Ishikawa (cell line): Measurements from ENCODE around the gene ZNF644.

Experiments
- EGR1 ChIP-seq: IDR thresholded peaks from 2 replicates; pipeline ENCODE4 v1.6.1; 2012
- EP300 ChIP-seq: IDR thresholded peaks from 2 replicates; pipeline ENCODE4 v1.6.1; 2012; ENCODE audit warnings: borderline replicate concordance
- FOXM1 ChIP-seq: IDR thresholded peaks from 2 replicates; pipeline ENCODE4 v1.6.1; 2012; ENCODE audit warnings: low read depth, borderline replicate concordance
- MAX ChIP-seq: IDR thresholded peaks from 2 replicates; pipeline ENCODE4 v1.6.1; 2012
- RAD21 ChIP-seq: IDR thresholded peaks from 2 replicates; pipeline ENCODE4 v1.6.1; 2012; ENCODE audit warnings: low read depth
- TEAD4 ChIP-seq: IDR thresholded peaks from 2 replicates; pipeline ENCODE4 v1.6.1; 2012
- YY1 ChIP-seq: IDR thresholded peaks from 2 replicates; pipeline ENCODE4 v1.6.1; 2012; ENCODE audit warnings: low read depth
- ZBTB7A ChIP-seq: IDR thresholded peaks from 2 replicates; pipeline ENCODE4 v1.6.1; 2012; ENCODE audit warnings: low read depth
- TF ChIP-seq, protein P1 (sequence below): IDR thresholded peaks from 2 replicates; pipeline ENCODE4 v1.6.1; 2012; ENCODE audit warnings: low read depth, mild to moderate bottlenecking

GRCh38 chr1:90977522-90977921, 44.3 kb downstream of the ZNF644 start:
- TF ChIP-seq MAX, result no peak
- no peak for TF ChIP-seq YY1
- TF ChIP-seq ZBTB7A, result no peak
- no peak for TF ChIP-seq EGR1
- no peak for TF ChIP-seq TEAD4
- TF ChIP-seq EP300, result no peak
- TF ChIP-seq RAD21, result no peak
- no peak for TF ChIP-seq FOXM1
- TF ChIP-seq, protein P1, sequence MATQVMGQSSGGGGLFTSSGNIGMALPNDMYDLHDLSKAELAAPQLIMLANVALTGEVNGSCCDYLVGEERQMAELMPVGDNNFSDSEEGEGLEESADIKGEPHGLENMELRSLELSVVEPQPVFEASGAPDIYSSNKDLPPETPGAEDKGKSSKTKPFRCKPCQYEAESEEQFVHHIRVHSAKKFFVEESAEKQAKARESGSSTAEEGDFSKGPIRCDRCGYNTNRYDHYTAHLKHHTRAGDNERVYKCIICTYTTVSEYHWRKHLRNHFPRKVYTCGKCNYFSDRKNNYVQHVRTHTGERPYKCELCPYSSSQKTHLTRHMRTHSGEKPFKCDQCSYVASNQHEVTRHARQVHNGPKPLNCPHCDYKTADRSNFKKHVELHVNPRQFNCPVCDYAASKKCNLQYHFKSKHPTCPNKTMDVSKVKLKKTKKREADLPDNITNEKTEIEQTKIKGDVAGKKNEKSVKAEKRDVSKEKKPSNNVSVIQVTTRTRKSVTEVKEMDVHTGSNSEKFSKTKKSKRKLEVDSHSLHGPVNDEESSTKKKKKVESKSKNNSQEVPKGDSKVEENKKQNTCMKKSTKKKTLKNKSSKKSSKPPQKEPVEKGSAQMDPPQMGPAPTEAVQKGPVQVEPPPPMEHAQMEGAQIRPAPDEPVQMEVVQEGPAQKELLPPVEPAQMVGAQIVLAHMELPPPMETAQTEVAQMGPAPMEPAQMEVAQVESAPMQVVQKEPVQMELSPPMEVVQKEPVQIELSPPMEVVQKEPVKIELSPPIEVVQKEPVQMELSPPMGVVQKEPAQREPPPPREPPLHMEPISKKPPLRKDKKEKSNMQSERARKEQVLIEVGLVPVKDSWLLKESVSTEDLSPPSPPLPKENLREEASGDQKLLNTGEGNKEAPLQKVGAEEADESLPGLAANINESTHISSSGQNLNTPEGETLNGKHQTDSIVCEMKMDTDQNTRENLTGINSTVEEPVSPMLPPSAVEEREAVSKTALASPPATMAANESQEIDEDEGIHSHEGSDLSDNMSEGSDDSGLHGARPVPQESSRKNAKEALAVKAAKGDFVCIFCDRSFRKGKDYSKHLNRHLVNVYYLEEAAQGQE, result no peak
